ENCODE results near the gene PDE6H.

Gene PDE6H

GRCh38 chr12:14968478-14968877 lies 4.4 kb upstream of the PDE6H start:
- TF ChIP-seq EZH2phosphoT487 (IDR thresholded peaks at IDR 0.05; ENCODE audit: low read length): no peak
- TF ChIP-seq EZH2 (optimal IDR thresholded peaks at IDR 0.05; ENCODE audit: low read depth, low read length): no peak
- TF ChIP-seq CTCF (IDR thresholded peaks at IDR 0.05; ENCODE audit: low read length): no peak
- Histone ChIP-seq H3K4me3 (ENCODE audit: low read length) (no peak overlapping the region), H3K79me2 (ENCODE audit: low read length) (peaks cover 5% of the 10 kb centered on the region; the same call in 1 of the 2 replicates), H3K27me3 (replicated peaks; ENCODE audit: insufficient read depth, low read length) (no peaks in the 10 kb centered on the region), H3K4me2 (ENCODE audit: low read depth, low read length) (no peak overlapping the region), H3F3A (ENCODE audit: insufficient read depth, low read length) (no peaks in the 10 kb centered on the region), H2AFZ (ENCODE audit: low read length) (no peak overlapping the region), H3K9me3 (replicated peaks; ENCODE audit: insufficient read depth, low read length) (no peaks in the 10 kb centered on the region), H3K36me3 (replicated peaks; ENCODE audit: insufficient read depth, low read length) (no peaks in the 10 kb centered on the region), H3K9me2 (replicated peaks; ENCODE audit: insufficient read depth, low read length) (no peaks in the 10 kb centered on the region), H4K20me1 (ENCODE audit: insufficient read depth, low read length) (no peaks in the 10 kb centered on the region), H3K27ac (ENCODE audit: low read length) (no peak overlapping the region), H3K4me1 (ENCODE audit: low read length) (peaks cover 3% of the 10 kb centered on the region), H3K9ac (ENCODE audit: low read length) (no peak overlapping the region)
- no peak for DNase-seq

GRCh38 chr12:14970473-14970872 lies 2.4 kb upstream of the PDE6H start:
- Histone ChIP-seq H4K20me1 (ENCODE audit: insufficient read depth, low read length) (no peaks in the 10 kb centered on the region), H3K9me2 (replicated peaks; ENCODE audit: insufficient read depth, low read length) (no peaks in the 10 kb centered on the region), H3K4me3 (ENCODE audit: low read length) (no peak overlapping the region), H3K79me2 (ENCODE audit: low read length) (no peaks in the 10 kb centered on the region), H3K9ac (ENCODE audit: low read length) (no peak overlapping the region), H3K4me2 (ENCODE audit: low read depth, low read length) (no peak overlapping the region), H3K36me3 (replicated peaks; ENCODE audit: insufficient read depth, low read length) (no peaks in the 10 kb centered on the region), H3K27me3 (replicated peaks; ENCODE audit: insufficient read depth, low read length) (no peaks in the 10 kb centered on the region), H3K9me3 (replicated peaks; ENCODE audit: insufficient read depth, low read length) (no peaks in the 10 kb centered on the region), H2AFZ (ENCODE audit: low read length) (no peak overlapping the region), H3F3A (ENCODE audit: insufficient read depth, low read length) (no peaks in the 10 kb centered on the region), H3K27ac (ENCODE audit: low read length) (no peak overlapping the region), H3K4me1 (ENCODE audit: low read length) (0 out of 2 replicates have a peak, but pooled peaks cover 5% of the 10 kb centered on the region)
- no peak for DNase-seq
- TF ChIP-seq EZH2phosphoT487 (IDR thresholded peaks at IDR 0.05; ENCODE audit: low read length) (no peak), CTCF (IDR thresholded peaks at IDR 0.05; ENCODE audit: low read length) (no peak), EZH2 (optimal IDR thresholded peaks at IDR 0.05; ENCODE audit: low read depth, low read length) (no peak)

GRCh38 chr12:14974633-14975032 lies 1.8 kb downstream of the PDE6H start:
- no peaks in the 10 kb centered on the region for H3F3A ChIP-seq (ENCODE audit: insufficient read depth, low read length)
- 0 out of 2 replicates have a peak, but pooled peaks cover 5% of the 10 kb centered on the region for H3K4me1 ChIP-seq (ENCODE audit: low read length)
- H3K36me3 ChIP-seq (replicated peaks; ENCODE audit: insufficient read depth, low read length): no peaks in the 10 kb centered on the region
- no peaks in the 10 kb centered on the region for H3K79me2 ChIP-seq (ENCODE audit: low read length)
- no peak for DNase-seq
- TF ChIP-seq EZH2 (optimal IDR thresholded peaks at IDR 0.05; ENCODE audit: low read depth, low read length) (no peak), EZH2phosphoT487 (IDR thresholded peaks at IDR 0.05; ENCODE audit: low read length) (no peak)
- no peaks in the 10 kb centered on the region for H3K9me2 ChIP-seq (replicated peaks; ENCODE audit: insufficient read depth, low read length)
- no peak overlapping the region for H2AFZ ChIP-seq (ENCODE audit: low read length)
- no peaks in the 10 kb centered on the region for H3K9me3 ChIP-seq (replicated peaks; ENCODE audit: insufficient read depth, low read length)
- H3K27me3 ChIP-seq (replicated peaks; ENCODE audit: insufficient read depth, low read length): no peaks in the 10 kb centered on the region
- no peaks in the 10 kb centered on the region for H4K20me1 ChIP-seq (ENCODE audit: insufficient read depth, low read length)
- no peak overlapping the region for H3K27ac ChIP-seq (ENCODE audit: low read length)
- no peak overlapping the region for H3K4me2 ChIP-seq (ENCODE audit: low read depth, low read length)
- H3K9ac ChIP-seq (ENCODE audit: low read length): no peak overlapping the region
- no peak overlapping the region for H3K4me3 ChIP-seq (ENCODE audit: low read length)

- no peak for TF ChIP-seq EZH2 (optimal IDR thresholded peaks at IDR 0.05; ENCODE audit: low read depth, low read length)
- no peak for TF ChIP-seq CTCF (IDR thresholded peaks at IDR 0.05; ENCODE audit: low read length)
- TF ChIP-seq EZH2phosphoT487 (IDR thresholded peaks at IDR 0.05; ENCODE audit: low read length): no peak
- no peaks in the 10 kb centered on the region for H3K9me2 ChIP-seq (replicated peaks; ENCODE audit: insufficient read depth, low read length)
- DNase-seq: no peak
- no peak overlapping the region for H3K4me2 ChIP-seq (ENCODE audit: low read depth, low read length)
- no peaks in the 10 kb centered on the region for H3F3A ChIP-seq (ENCODE audit: insufficient read depth, low read length)
- no peaks in the 10 kb centered on the region for H3K27me3 ChIP-seq (replicated peaks; ENCODE audit: insufficient read depth, low read length)
- H3K27ac ChIP-seq (ENCODE audit: low read length): no peak overlapping the region
- no peak overlapping the region for H3K4me3 ChIP-seq (ENCODE audit: low read length)
- H4K20me1 ChIP-seq (ENCODE audit: insufficient read depth, low read length): no peaks in the 10 kb centered on the region
- no peak overlapping the region for H2AFZ ChIP-seq (ENCODE audit: low read length)
- H3K9me3 ChIP-seq (replicated peaks; ENCODE audit: insufficient read depth, low read length): no peaks in the 10 kb centered on the region
- no peak overlapping the region for H3K9ac ChIP-seq (ENCODE audit: low read length)
- H3K4me1 ChIP-seq (ENCODE audit: low read length): 0 out of 2 replicates have a peak, but pooled peaks cover 5% of the 10 kb centered on the region
- H3K36me3 ChIP-seq (replicated peaks; ENCODE audit: insufficient read depth, low read length): no peaks in the 10 kb centered on the region
- H3K79me2 ChIP-seq (ENCODE audit: low read length): no peaks in the 10 kb centered on the region
Measured at GRCh38 chr12:14975457-14975856, 2.6 kb downstream of the PDE6H start.

Measured in MM.1S (cell line).